ENCODE measurements around the gene MEGF11.

DNA sequence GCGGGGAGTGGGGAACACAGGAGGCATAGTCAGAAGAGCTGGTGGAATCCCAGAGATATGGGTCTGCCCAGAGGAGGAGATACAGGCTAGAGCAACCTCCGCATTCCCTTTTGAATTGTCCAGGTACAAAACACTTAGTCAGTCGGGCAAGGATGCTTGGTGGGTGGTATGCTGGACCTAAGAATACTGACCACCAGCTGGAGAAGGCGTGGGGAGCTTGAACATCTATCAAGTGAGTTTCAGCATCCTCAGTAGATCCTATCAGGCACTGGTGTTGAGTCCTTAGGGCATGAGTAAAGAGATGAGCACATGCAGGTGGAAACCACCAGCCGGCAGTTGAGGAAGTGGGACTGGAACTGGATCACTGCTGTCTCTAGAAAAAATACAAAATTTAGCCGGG is 25.1 kb upstream of the MEGF11 start:
- TF ChIP-seq POLR2A (IDR thresholded peaks at IDR 0.05), result no peak
- TF ChIP-seq, protein P1, sequence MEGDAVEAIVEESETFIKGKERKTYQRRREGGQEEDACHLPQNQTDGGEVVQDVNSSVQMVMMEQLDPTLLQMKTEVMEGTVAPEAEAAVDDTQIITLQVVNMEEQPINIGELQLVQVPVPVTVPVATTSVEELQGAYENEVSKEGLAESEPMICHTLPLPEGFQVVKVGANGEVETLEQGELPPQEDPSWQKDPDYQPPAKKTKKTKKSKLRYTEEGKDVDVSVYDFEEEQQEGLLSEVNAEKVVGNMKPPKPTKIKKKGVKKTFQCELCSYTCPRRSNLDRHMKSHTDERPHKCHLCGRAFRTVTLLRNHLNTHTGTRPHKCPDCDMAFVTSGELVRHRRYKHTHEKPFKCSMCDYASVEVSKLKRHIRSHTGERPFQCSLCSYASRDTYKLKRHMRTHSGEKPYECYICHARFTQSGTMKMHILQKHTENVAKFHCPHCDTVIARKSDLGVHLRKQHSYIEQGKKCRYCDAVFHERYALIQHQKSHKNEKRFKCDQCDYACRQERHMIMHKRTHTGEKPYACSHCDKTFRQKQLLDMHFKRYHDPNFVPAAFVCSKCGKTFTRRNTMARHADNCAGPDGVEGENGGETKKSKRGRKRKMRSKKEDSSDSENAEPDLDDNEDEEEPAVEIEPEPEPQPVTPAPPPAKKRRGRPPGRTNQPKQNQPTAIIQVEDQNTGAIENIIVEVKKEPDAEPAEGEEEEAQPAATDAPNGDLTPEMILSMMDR (IDR thresholded peaks at IDR 0.05), result no peak

Data from Peyer's patch (tissue), 4 donors.